H9 (cell line): ENCODE measurements around the gene NUDT21. TPM values are rescaled to one million over a fixed set of nuclear protein-coding genes. Genes with fewer than 3 reads are reported as not detected.

Experiments
- DNase-seq: peaks from one replicate; pipeline ENCODE4 v3.0.0-alpha.2; 2017
- H2AFZ ChIP-seq: one replicate; pipeline ENCODE4 v1.6.1; 2013; ENCODE audit warnings: mild to moderate bottlenecking, low read length, control low read depth, moderate library complexity
- H2AK5ac ChIP-seq: 2 replicates; pipeline ENCODE4 v1.6.1; 2013; ENCODE audit warnings: low read length, control low read depth, mixed read lengths; ENCODE audit not compliant: insufficient read length
- H2BK120ac ChIP-seq: one replicate; pipeline ENCODE4 v1.6.1; 2013; ENCODE audit warnings: low read depth, mild to moderate bottlenecking, low read length, control low read depth, inconsistent platforms; ENCODE audit not compliant: poor library complexity, severe bottlenecking
- H2BK12ac ChIP-seq: 2 replicates; pipeline ENCODE4 v1.6.1; 2013; ENCODE audit warnings: low read length, control low read depth, mixed read lengths, low read depth; ENCODE audit not compliant: insufficient read length
- H2BK15ac ChIP-seq: 2 replicates; pipeline ENCODE4 v1.6.1; 2013; ENCODE audit warnings: low read depth, low read length, control low read depth
- H2BK20ac ChIP-seq: one replicate; pipeline ENCODE4 v1.6.1; 2013; ENCODE audit warnings: low read depth, mild to moderate bottlenecking, low read length, control low read depth, inconsistent platforms; ENCODE audit not compliant: poor library complexity, severe bottlenecking
- H2BK5ac ChIP-seq: 2 replicates; pipeline ENCODE4 v1.6.1; 2013; ENCODE audit warnings: low read length, control low read depth, mixed read lengths; ENCODE audit not compliant: insufficient read length
- H3K14ac ChIP-seq: 2 replicates; pipeline ENCODE4 v1.6.1; 2013; ENCODE audit warnings: low read length, control low read depth; ENCODE audit not compliant: insufficient read depth
- H3K18ac ChIP-seq: 2 replicates; pipeline ENCODE4 v1.6.1; 2013; ENCODE audit warnings: low read depth, mild to moderate bottlenecking, mixed read lengths, low read length, control low read depth; ENCODE audit not compliant: insufficient read length
- H3K23ac ChIP-seq: 2 replicates; pipeline ENCODE4 v1.6.1; 2013; ENCODE audit warnings: low read length, control low read depth, mixed read lengths, low read depth; ENCODE audit not compliant: insufficient read length
- H3K23me2 ChIP-seq: 2 replicates; pipeline ENCODE4 v1.6.1; 2013; ENCODE audit warnings: low read depth, mild to moderate bottlenecking, mixed read lengths, low read length, control low read depth; ENCODE audit not compliant: insufficient read length, poor library complexity, severe bottlenecking
- H3K27ac ChIP-seq: 2 replicates; pipeline ENCODE4 v1.5.1; 2013; ENCODE audit warnings: low read length, control low read depth, mixed read lengths, low read depth; ENCODE audit not compliant: insufficient read length
- H3K27me3 ChIP-seq: 2 replicates; pipeline ENCODE4 v1.6.1; 2013; ENCODE audit warnings: low read length, control low read depth, inconsistent platforms; ENCODE audit not compliant: insufficient read depth
- H3K4ac ChIP-seq: 2 replicates; pipeline ENCODE4 v1.6.1; 2013; ENCODE audit warnings: low read depth, mild to moderate bottlenecking, control low read depth, inconsistent platforms, low read length, moderate library complexity
- H3K4me1 ChIP-seq: 2 replicates; pipeline ENCODE4 v1.6.1; 2013; ENCODE audit warnings: low read length, control low read depth, inconsistent platforms; ENCODE audit not compliant: insufficient read depth
- H3K4me2 ChIP-seq: 2 replicates; pipeline ENCODE4 v1.6.1; 2013; ENCODE audit warnings: low read length, control low read depth, mixed read lengths; ENCODE audit not compliant: insufficient read length, insufficient read depth
- H3K56ac ChIP-seq: 2 replicates; pipeline ENCODE4 v1.6.1; 2013; ENCODE audit warnings: low read depth, mild to moderate bottlenecking, mixed read lengths, low read length, control low read depth; ENCODE audit not compliant: insufficient read length
- H3K79me1 ChIP-seq: 2 replicates; pipeline ENCODE4 v1.6.1; 2013; ENCODE audit warnings: low read depth, mild to moderate bottlenecking, moderate library complexity, low read length, control low read depth, inconsistent platforms; ENCODE audit not compliant: insufficient read depth, poor library complexity, severe bottlenecking
- H3K79me2 ChIP-seq: 2 replicates; pipeline ENCODE4 v1.6.1; 2013; ENCODE audit warnings: low read length, control low read depth, inconsistent platforms; ENCODE audit not compliant: insufficient read depth
- H3K9ac ChIP-seq: 2 replicates; pipeline ENCODE4 v1.6.1; 2013; ENCODE audit warnings: low read length, control low read depth, mixed read lengths; ENCODE audit not compliant: insufficient read length; ENCODE audit errors: extremely low read depth
- H3K9me3 ChIP-seq: one replicate; pipeline ENCODE4 v1.6.1; 2013; ENCODE audit warnings: low read depth, low read length, inconsistent platforms; ENCODE audit not compliant: control insufficient read depth
- H3T11ph ChIP-seq: one replicate; pipeline ENCODE4 v1.6.1; 2013; ENCODE audit warnings: mild to moderate bottlenecking, low read length, control low read depth, inconsistent platforms
- H4K20me1 ChIP-seq: one replicate; pipeline ENCODE4 v1.6.1; 2013; ENCODE audit not compliant: control insufficient read depth, insufficient read length, insufficient read depth
- H4K5ac ChIP-seq: 2 replicates; pipeline ENCODE4 v1.6.1; 2013; ENCODE audit warnings: low read depth, mild to moderate bottlenecking, mixed read lengths, low read length, control low read depth; ENCODE audit not compliant: insufficient read length
- H4K8ac ChIP-seq: replicated peaks from 2 replicates; pipeline ENCODE4 v1.6.1; 2013; ENCODE audit warnings: low read length, control low read depth, mixed read lengths, low read depth; ENCODE audit not compliant: insufficient read length
- H4K91ac ChIP-seq: 2 replicates; pipeline ENCODE4 v1.6.1; 2013; ENCODE audit warnings: low read depth, mild to moderate bottlenecking, moderate library complexity, mixed read lengths, low read length, control low read depth; ENCODE audit not compliant: insufficient read length
- H3K27ac Mint-ChIP-seq, 3 experiments: 2 replicates in 2 of 3; 3 replicates in 1 of 3; pipeline ENCODE4 v1.8.0; 2020 to 2021; ENCODE audit warnings: mixed read lengths in 3 of 3, mild to moderate bottlenecking in 1 of 3, moderate library complexity in 1 of 3
- H3K27me3 Mint-ChIP-seq: 2 replicates; pipeline ENCODE4 v1.8.0; 2021; ENCODE audit warnings: low read depth, mild to moderate bottlenecking, moderate library complexity, mixed read lengths
- H3K36me3 Mint-ChIP-seq, 3 experiments: 2 replicates in 2 of 3; 3 replicates in 1 of 3; pipeline ENCODE4 v1.8.0; 2020 to 2021; ENCODE audit warnings: low read depth in 3 of 3, mixed read lengths in 3 of 3; ENCODE audit not compliant: insufficient read depth in 1 of 3
- H3K4me1 Mint-ChIP-seq, 2 experiments: 2 replicates each; pipeline ENCODE4 v1.8.0; 2020; ENCODE audit warnings: mixed read lengths in 2 of 2
- H3K4me3 Mint-ChIP-seq, 2 experiments: 2 replicates in 1 of 2; 3 replicates in 1 of 2; pipeline ENCODE4 v1.8.0; 2020 to 2021; ENCODE audit warnings: mild to moderate bottlenecking in 2 of 2, mixed read lengths in 2 of 2, moderate library complexity in 1 of 2
- H3K9me3 Mint-ChIP-seq, 2 experiments: 2 replicates in 1 of 2; 3 replicates in 1 of 2; pipeline ENCODE4 v1.8.0; 2020; ENCODE audit warnings: mild to moderate bottlenecking in 2 of 2, mixed read lengths in 2 of 2, moderate library complexity in 1 of 2
- total RNA-seq: library from RNA; stranded (reverse); gene quantifications from 2 replicates; pipeline ENCODE4 v1.2.1, GENCODE V29; 2021
- TF ChIP-seq, protein P1 (sequence below): fragments of 200-600 bp; sonication (generic); conservative IDR thresholded peaks from 3 replicates; pipeline ENCODE4 v1.8.0; 2021; ENCODE audit warnings: antibody characterized with exemption, mild to moderate bottlenecking

Gene NUDT21
- total RNA-seq, 1 experiment from 2014 or later = 276 TPM

DNA sequence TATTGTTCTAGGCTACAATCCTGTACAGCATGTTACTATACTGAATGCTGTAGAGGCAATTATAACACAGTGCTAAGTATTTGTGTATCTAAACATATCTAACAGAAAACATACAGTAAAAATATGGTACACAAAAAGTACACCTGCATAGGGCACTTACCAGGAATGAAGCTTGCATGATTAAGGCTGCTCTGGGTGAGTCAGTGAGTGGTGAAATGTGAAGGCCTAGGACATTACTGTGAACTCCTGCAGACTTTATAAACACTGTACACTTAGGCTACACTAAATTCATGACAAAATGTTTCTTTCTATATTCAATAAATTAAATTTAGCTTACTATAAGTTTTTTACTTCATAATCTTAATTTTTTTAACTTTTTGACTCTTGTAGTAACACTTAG lies 62.9 kb downstream of the NUDT21 start:
- H3K79me1 ChIP-seq = no peaks in the 10 kb centered on the region
- H3T11ph ChIP-seq = no peak overlapping the region
- no peak overlapping the region for H3K23ac ChIP-seq
- H2BK12ac ChIP-seq = no peak overlapping the region
- no peak overlapping the region for H2AFZ ChIP-seq
- H4K8ac ChIP-seq = no peak overlapping the region
- no peaks in the 10 kb centered on the region for H3K23me2 ChIP-seq
- no peak overlapping the region for H2BK20ac ChIP-seq
- Mint-ChIP-seq H3K4me1 (no peaks in the 10 kb centered on the region), H3K36me3 (peaks cover 50 to 70% (median 69%) of the 10 kb centered on the region in 3 experiments), H3K4me3 (no peak overlapping the region), H3K27me3 (peaks cover 2% of the 10 kb centered on the region; the same call in 1 of the 2 replicates), H3K9me3 (peaks cover 10 to 14% of the 10 kb centered on the region in 2 experiments), H3K27ac (no peak overlapping the region)
- H2BK5ac ChIP-seq = no peak overlapping the region
- no peak overlapping the region for H2BK120ac ChIP-seq
- H4K20me1 ChIP-seq = peaks cover 3% of the 10 kb centered on the region
- H3K27me3 ChIP-seq = no peaks in the 10 kb centered on the region
- H3K14ac ChIP-seq = no peak overlapping the region
- no peak overlapping the region for H2AK5ac ChIP-seq
- TF ChIP-seq, protein P1, sequence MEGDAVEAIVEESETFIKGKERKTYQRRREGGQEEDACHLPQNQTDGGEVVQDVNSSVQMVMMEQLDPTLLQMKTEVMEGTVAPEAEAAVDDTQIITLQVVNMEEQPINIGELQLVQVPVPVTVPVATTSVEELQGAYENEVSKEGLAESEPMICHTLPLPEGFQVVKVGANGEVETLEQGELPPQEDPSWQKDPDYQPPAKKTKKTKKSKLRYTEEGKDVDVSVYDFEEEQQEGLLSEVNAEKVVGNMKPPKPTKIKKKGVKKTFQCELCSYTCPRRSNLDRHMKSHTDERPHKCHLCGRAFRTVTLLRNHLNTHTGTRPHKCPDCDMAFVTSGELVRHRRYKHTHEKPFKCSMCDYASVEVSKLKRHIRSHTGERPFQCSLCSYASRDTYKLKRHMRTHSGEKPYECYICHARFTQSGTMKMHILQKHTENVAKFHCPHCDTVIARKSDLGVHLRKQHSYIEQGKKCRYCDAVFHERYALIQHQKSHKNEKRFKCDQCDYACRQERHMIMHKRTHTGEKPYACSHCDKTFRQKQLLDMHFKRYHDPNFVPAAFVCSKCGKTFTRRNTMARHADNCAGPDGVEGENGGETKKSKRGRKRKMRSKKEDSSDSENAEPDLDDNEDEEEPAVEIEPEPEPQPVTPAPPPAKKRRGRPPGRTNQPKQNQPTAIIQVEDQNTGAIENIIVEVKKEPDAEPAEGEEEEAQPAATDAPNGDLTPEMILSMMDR = no peak
- H3K27ac ChIP-seq = no peak overlapping the region
- no peak overlapping the region for H3K56ac ChIP-seq
- H3K9me3 ChIP-seq = no peaks in the 10 kb centered on the region
- H2BK15ac ChIP-seq = no peak overlapping the region
- H3K79me2 ChIP-seq = no peaks in the 10 kb centered on the region
- no peak overlapping the region for H3K9ac ChIP-seq
- no peak overlapping the region for H4K91ac ChIP-seq
- no peak for DNase-seq
- no peak overlapping the region for H3K18ac ChIP-seq
- H3K4ac ChIP-seq = no peak overlapping the region
- H4K5ac ChIP-seq = no peak overlapping the region
- no peaks in the 10 kb centered on the region for H3K4me1 ChIP-seq
- no peak overlapping the region for H3K4me2 ChIP-seq
